Measurements from ENCODE around the gene ELMOD3. TPM values are rescaled to one million over a fixed set of nuclear protein-coding genes. Genes with fewer than 3 reads are reported as not detected.

The ELMOD3 gene
- total RNA-seq, 4 donors from 2014 or later: 15.9 to 31.7 (median 25.0) TPM

GRCh38 chr2:85393836-85394235 is 39.3 kb downstream of the ELMOD3 start:
- Histone ChIP-seq H3K9me3 (no peaks in the 10 kb centered on the region), H3K27me3 (no peaks in the 10 kb centered on the region), H3K4me3 (no peak overlapping the region), H3K27ac (peak overlapping the region; percentile 77 to 85 (median 82)), H3K4me1 (peaks cover 12 to 15% of the 10 kb centered on the region in 2 donors), H3K36me3 (peaks cover 0 to 21% of the 10 kb centered on the region in 2 donors)
- no peak for TF ChIP-seq POLR2A (IDR thresholded peaks at IDR 0.05)
- no peak for TF ChIP-seq CTCF (IDR thresholded peaks at IDR 0.05 in 4 of 5, conservative IDR thresholded peaks at IDR 0.05 in 1 of 5)
- ATAC-seq (peak; percentile 12 to 51), DNase-seq (peak in 1 of 2 donors; percentile 69)
- intact Hi-C loops (cut with DNase I; ENCODE audit: low total_unique reads): no loop called here
- in situ Hi-C loops (cut with MboI; ENCODE audit: low sequenced_read_pairs in 4 of 4): no loop called here

GRCh38 chr2:85394261-85394681 is 39.7 kb downstream of the ELMOD3 start:
- H3K27ac ChIP-seq: peak overlapping the region; percentile 77 to 85 (median 82)
- H3K9me3 ChIP-seq: no peaks in the 10 kb centered on the region
- peak; percentile 90 to 95 for ATAC-seq
- H3K4me3 ChIP-seq: no peak overlapping the region
- intact Hi-C loops (cut with DNase I; ENCODE audit: low total_unique reads): no loop called here
- TF ChIP-seq POLR2A (IDR thresholded peaks at IDR 0.05): no peak
- TF ChIP-seq CTCF (IDR thresholded peaks at IDR 0.05 in 4 of 5, conservative IDR thresholded peaks at IDR 0.05 in 1 of 5): no peak
- in situ Hi-C loops (cut with MboI; ENCODE audit: low sequenced_read_pairs in 4 of 4): no loop called here
- peaks cover 12 to 15% of the 10 kb centered on the region in 2 donors for H3K4me1 ChIP-seq
- no peaks in the 10 kb centered on the region for H3K27me3 ChIP-seq
- DNase-seq: peak; percentile 59 to 88
- peaks cover 0 to 18% of the 10 kb centered on the region in 2 donors for H3K36me3 ChIP-seq

DNA sequence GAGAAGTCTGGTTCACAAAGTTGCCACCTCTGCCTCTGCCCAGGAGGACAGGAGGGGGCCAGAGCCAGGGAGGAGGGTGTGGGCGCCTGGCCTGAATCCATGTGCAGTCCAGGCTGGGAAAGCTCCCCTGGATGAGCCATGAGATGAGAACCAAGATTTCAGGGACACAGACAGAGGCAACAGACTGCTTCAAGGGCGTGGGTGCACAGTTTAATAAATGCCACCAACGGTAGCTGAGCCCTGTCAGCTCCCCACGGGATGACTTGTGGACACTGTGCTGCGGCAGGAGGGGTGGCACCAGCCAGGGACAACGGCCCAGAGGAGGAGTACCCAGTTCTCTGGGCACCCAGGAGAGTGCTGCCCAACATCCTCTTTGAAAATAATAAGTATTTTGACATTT is 40.4 kb downstream of the ELMOD3 start:
- in situ Hi-C loops (cut with MboI; ENCODE audit: low sequenced_read_pairs in 4 of 4): no loop called here

DNA sequence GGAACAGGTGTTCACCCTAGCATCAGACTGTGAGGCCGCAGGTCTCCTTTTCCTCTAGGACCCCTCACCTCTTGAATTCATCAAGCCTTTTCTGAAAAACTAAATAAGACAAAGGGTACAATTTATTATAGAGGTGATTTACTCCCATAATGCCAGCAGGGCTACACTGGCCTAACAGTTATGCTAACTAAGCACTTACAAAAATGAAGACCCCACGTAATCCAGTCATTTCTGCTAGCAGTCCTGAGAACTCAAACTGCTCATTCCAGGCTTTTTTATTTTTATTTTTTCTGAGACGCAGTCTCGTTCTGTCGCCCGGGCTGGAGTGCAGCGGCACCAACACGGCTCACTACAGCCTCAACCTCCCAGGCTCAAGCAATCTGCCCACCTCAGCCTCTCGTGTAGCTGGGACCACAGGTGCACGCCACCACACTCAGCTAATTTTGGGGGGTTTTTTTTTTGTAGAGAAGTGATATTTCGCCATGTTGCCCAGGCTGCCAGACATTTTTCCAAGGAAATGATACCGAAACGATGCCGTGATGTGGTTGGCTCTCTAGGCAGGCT is 41.4 kb downstream of the ELMOD3 start:
- in situ Hi-C loops (cut with MboI; ENCODE audit: low sequenced_read_pairs in 4 of 4) (no loop called here), intact Hi-C loops (cut with DNase I; ENCODE audit: low total_unique reads) (no loop called here)
- Histone ChIP-seq H3K4me3 (no peak overlapping the region), H3K4me1 (peaks cover 12 to 15% of the 10 kb centered on the region in 2 donors), H3K27ac (peak overlapping the region in 1 of 4 donors; percentile 83), H3K36me3 (peaks cover 0 to 5% of the 10 kb centered on the region in 2 donors), H3K27me3 (no peaks in the 10 kb centered on the region), H3K9me3 (no peaks in the 10 kb centered on the region)
- ATAC-seq (no peak), DNase-seq (no peak)
- TF ChIP-seq CTCF (IDR thresholded peaks at IDR 0.05 in 4 of 5, conservative IDR thresholded peaks at IDR 0.05 in 1 of 5) (no peak), POLR2A (IDR thresholded peaks at IDR 0.05) (no peak)

More for the DNA sequence above, 40.4 kb downstream of the ELMOD3 start:
- H3K4me1 ChIP-seq: peaks cover 12 to 15% of the 10 kb centered on the region in 2 donors
- H3K27ac ChIP-seq: peak overlapping the region; percentile 77 to 85 (median 82)
- H3K9me3 ChIP-seq: no peaks in the 10 kb centered on the region
- peak in 1 of 2 donors; percentile 69 for DNase-seq
- peak in 1 of 2 donors; percentile 24 for ATAC-seq
- no peak overlapping the region for H3K4me3 ChIP-seq
- TF ChIP-seq CTCF (IDR thresholded peaks at IDR 0.05 in 4 of 5, conservative IDR thresholded peaks at IDR 0.05 in 1 of 5) (no peak), POLR2A (IDR thresholded peaks at IDR 0.05) (no peak)
- intact Hi-C loops (cut with DNase I; ENCODE audit: low total_unique reads): no loop called here
- peaks cover 0 to 11% of the 10 kb centered on the region in 2 donors for H3K36me3 ChIP-seq
- H3K27me3 ChIP-seq: no peaks in the 10 kb centered on the region
